Measurements from ENCODE around the gene SEMA7A. TPM values are rescaled to one million over a fixed set of nuclear protein-coding genes. Genes with fewer than 3 reads are reported as not detected.

SEMA7A gene
- total and polyA plus RNA-seq, 2 donors from 2014 or later = 2.8 to 3.6 TPM

DNA sequence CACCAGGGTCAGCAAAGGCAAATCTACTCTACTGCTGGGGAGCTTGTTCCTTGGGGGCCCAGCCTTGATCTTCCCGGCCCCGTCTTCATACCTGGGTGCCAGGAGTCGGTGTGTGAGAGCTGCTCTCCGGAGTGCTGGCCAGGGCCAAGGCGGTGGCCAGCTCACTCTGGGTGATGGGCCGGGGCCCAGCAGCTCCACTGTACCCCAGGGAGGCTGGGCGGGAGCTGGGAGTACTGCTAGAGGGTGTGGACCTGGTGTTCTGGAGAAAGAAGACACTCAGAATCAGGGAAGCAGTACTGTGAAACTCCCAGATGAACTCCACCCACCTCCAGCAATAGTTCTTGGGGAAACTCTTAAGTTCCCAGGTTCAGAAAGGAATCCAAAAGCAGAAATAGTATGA, 15.3 kb upstream of the SEMA7A start:
- intact Hi-C loops (cut with DNase I) = no loop called here
- no peak overlapping the region for H3K27ac ChIP-seq (ENCODE audit: low read depth in 2 of 2, low read length in 2 of 2)
- TF ChIP-seq, protein P1, sequence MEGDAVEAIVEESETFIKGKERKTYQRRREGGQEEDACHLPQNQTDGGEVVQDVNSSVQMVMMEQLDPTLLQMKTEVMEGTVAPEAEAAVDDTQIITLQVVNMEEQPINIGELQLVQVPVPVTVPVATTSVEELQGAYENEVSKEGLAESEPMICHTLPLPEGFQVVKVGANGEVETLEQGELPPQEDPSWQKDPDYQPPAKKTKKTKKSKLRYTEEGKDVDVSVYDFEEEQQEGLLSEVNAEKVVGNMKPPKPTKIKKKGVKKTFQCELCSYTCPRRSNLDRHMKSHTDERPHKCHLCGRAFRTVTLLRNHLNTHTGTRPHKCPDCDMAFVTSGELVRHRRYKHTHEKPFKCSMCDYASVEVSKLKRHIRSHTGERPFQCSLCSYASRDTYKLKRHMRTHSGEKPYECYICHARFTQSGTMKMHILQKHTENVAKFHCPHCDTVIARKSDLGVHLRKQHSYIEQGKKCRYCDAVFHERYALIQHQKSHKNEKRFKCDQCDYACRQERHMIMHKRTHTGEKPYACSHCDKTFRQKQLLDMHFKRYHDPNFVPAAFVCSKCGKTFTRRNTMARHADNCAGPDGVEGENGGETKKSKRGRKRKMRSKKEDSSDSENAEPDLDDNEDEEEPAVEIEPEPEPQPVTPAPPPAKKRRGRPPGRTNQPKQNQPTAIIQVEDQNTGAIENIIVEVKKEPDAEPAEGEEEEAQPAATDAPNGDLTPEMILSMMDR (IDR thresholded peaks at IDR 0.05; ENCODE audit: borderline replicate concordance, extremely low read depth, insufficient read depth) = no peak
- DNase-seq (no peak), FAIRE-seq (no peak)
- H3K9ac ChIP-seq (ENCODE audit: low read length in 3 of 3) = no peak overlapping the region
- H3K4me3 ChIP-seq (ENCODE audit: low read length in 3 of 3) = no peak overlapping the region
- H3K27me3 ChIP-seq (ENCODE audit: control insufficient read depth, insufficient read depth, low read length) = no peaks in the 10 kb centered on the region
- no peaks in the 10 kb centered on the region for H3K9me3 ChIP-seq (ENCODE audit: control insufficient read depth in 2 of 3, insufficient read depth in 1 of 3, low read length in 3 of 3)
- H3K4me1 ChIP-seq (ENCODE audit: control insufficient read depth in 2 of 3, insufficient read depth in 2 of 3, low read depth in 1 of 3, low read length in 3 of 3) = peaks cover 0 to 5% (median 0%) of the 10 kb centered on the region in 3 donors
- H3K36me3 ChIP-seq (ENCODE audit: control insufficient read depth in 2 of 3, insufficient read depth in 3 of 3, low read length in 3 of 3) = peaks cover 7 to 52% (median 30%) of the 10 kb centered on the region in 3 donors

DNA sequence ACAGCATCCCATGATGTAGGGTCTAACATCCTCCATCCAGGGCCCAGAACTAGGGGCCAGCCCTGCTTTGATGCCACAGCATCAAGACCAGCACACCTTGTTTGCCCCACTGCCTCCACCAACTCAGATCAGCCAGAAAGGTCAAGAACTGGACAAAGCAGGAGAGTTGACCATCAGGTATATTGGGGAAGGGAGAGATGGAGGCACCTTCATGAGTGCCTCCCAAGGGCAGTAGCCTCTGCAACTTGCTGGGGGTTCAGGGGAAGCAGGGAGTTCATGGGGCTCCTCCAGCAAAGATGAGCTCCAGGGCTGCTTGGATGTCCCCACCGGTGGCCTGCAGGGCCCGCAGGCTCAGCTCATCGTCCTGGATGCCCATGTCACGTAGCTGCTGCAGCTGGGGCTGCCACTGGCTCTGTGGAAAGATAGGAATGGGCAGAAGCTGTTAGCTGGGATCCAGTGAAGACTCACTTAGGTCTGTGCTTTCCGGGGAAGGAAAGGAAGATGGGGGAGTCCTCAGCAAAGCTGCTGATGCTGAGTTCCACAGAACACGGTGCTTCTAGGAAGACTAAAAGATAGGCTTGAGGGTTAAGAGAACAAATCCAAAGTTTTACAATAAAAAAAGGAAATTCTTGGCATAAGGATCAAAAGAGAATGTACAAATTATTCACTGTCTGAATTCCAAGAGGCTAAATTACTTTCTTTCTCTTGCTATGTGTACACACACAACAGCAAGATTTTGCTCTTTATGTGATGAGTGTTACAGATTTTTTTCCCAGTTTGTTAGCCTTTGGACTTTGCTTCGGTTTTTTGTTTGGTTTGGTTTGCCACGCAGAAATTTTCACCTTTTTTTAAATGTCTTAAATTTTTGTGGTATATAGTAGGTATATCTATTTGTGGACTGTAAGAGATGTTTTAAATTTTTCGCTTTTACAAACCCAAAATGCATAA, 12.3 kb upstream of the SEMA7A start:
- DNase-seq (no peak), FAIRE-seq (no peak)

DNA sequence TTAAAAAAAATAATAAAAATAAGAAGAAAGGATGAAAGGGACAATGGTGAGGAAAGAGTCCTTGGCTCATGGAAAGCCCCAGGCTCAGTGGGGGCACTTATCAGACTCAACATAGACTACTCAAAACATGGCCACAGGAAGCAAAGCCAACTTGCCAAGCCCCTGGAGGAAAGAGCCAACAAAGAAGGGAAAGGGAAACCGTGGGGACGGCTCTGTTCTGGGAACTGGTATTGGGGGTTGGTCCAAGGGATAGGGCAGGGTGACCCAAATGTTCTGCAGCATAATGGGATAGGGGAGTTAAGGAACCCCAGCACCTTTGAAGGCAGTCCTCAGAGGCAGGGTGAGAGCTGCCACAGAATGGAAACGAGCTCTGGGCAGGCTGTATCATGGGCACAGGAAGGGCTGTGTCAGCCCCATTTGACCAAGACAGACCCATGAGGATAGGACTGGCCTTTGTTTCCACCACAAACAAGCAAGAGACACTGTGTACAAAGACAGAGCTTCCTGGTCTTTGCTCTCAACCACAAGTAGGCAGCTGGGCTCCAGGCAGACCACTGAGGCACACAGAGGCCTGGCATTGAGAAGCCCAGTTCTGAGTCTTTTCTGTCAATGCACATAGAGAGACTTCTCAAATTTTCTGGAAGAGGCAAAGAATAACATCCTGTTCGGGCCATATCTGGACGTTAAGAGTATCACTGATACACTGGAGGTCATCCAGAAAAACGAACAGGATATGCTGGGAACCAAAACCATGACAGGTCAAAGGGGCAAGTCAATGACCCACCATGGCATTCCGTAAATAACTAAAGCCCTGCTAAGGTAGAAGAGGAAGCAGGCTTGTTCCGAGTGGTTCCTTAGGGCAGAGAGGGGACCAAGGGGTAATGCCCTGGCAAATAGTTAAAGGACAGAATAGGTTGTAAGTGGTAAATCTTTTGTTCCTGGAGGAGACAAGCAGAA, 10.6 kb upstream of the SEMA7A start:
- DNase-seq = no peak

More for the DNA sequence above, 12.3 kb upstream of the SEMA7A start:
- Histone ChIP-seq H3K9ac (ENCODE audit: low read length in 3 of 3) (no peak overlapping the region), H3K27me3 (ENCODE audit: control insufficient read depth, insufficient read depth, low read length) (no peaks in the 10 kb centered on the region), H3K36me3 (ENCODE audit: control insufficient read depth in 2 of 3, insufficient read depth in 3 of 3, low read length in 3 of 3) (peaks cover 4 to 32% (median 25%) of the 10 kb centered on the region in 3 donors), H3K4me3 (ENCODE audit: low read length in 3 of 3) (no peak overlapping the region), H3K9me3 (ENCODE audit: control insufficient read depth in 2 of 3, insufficient read depth in 1 of 3, low read length in 3 of 3) (no peaks in the 10 kb centered on the region), H3K4me1 (ENCODE audit: control insufficient read depth in 2 of 3, insufficient read depth in 2 of 3, low read depth in 1 of 3, low read length in 3 of 3) (peaks cover 0 to 5% (median 0%) of the 10 kb centered on the region in 3 donors), H3K27ac (ENCODE audit: low read depth in 2 of 2, low read length in 2 of 2) (no peak overlapping the region)
- TF ChIP-seq, protein P1 (IDR thresholded peaks at IDR 0.05; ENCODE audit: borderline replicate concordance, extremely low read depth, insufficient read depth) = no peak
- intact Hi-C loops (cut with DNase I) = no loop called here

More for the DNA sequence above, 10.6 kb upstream of the SEMA7A start:
- H3K4me3 ChIP-seq (ENCODE audit: low read length in 3 of 3) = no peak overlapping the region
- H3K9ac ChIP-seq (ENCODE audit: low read length in 3 of 3) = no peak overlapping the region
- peaks cover 0 to 5% (median 0%) of the 10 kb centered on the region in 3 donors for H3K4me1 ChIP-seq (ENCODE audit: control insufficient read depth in 2 of 3, insufficient read depth in 2 of 3, low read depth in 1 of 3, low read length in 3 of 3)
- no peaks in the 10 kb centered on the region for H3K9me3 ChIP-seq (ENCODE audit: control insufficient read depth in 2 of 3, insufficient read depth in 1 of 3, low read length in 3 of 3)
- peaks cover 4 to 21% (median 16%) of the 10 kb centered on the region in 3 donors for H3K36me3 ChIP-seq (ENCODE audit: control insufficient read depth in 2 of 3, insufficient read depth in 3 of 3, low read length in 3 of 3)
- no peak overlapping the region for H3K27ac ChIP-seq (ENCODE audit: low read depth in 2 of 2, low read length in 2 of 2)
- FAIRE-seq = no peak
- intact Hi-C loops (cut with DNase I) = no loop called here
- TF ChIP-seq, protein P1 (IDR thresholded peaks at IDR 0.05; ENCODE audit: borderline replicate concordance, extremely low read depth, insufficient read depth) = no peak
- no peaks in the 10 kb centered on the region for H3K27me3 ChIP-seq (ENCODE audit: control insufficient read depth, insufficient read depth, low read length)

Measured in kidney (tissue), 14 donors.